Lower leg skin (tissue), 4 donors: ENCODE data around the gene BRD1. TPM values are rescaled to one million over a fixed set of nuclear protein-coding genes. Genes with fewer than 3 reads are reported as not detected.

ENCODE experiments used
- DNase-seq, 2 donors: peaks; one replicate each; pipeline ENCODE4 v3.0.0-alpha.2; 2019; ENCODE audit warnings: low spot score in 2 of 2
- H3K4me3 ChIP-seq: fragments of 200-600 bp; sonication (generic); 2 replicates; pipeline ENCODE4 v1.5.1; 2017; ENCODE audit warnings: mild to moderate bottlenecking, low read depth; ENCODE audit not compliant: poor library complexity, severe bottlenecking
- CTCF ChIP-seq, 3 donors: fragments of 450-650 bp; IDR thresholded peaks; one replicate each; pipeline ENCODE4 v1.5.1; 2016; ENCODE audit warnings: antibody characterized with exemption in 3 of 3, mild to moderate bottlenecking in 3 of 3, moderate library complexity in 2 of 3
- POLR2A ChIP-seq, 2 donors: fragments of 450-650 bp; IDR thresholded peaks; one replicate each; pipeline ENCODE4 v1.6.1; 2016 to 2017; ENCODE audit warnings: antibody characterized with exemption in 2 of 2, mild to moderate bottlenecking in 1 of 2, moderate library complexity in 1 of 2
- WGBS, 2 donors: methylation state at CpG; one replicate each; pipeline ENCODE4 v1.1.5; 2018; 5-methylcytosine and 5-hydroxymethylcytosine counted together
- intact Hi-C: fragments of 100-400 bp; cut with DNase I; formaldehyde crosslinking; loops from one replicate; pipeline ENCODE4 v1.15.0; 2023; ENCODE audit warnings: low total_unique reads
- total RNA-seq, 4 donors: library from RNA; depleted of rRNA; stranded (reverse); fragments of >200 nt; gene quantifications; one replicate each; pipeline ENCODE4 v1.1.0, GENCODE V29; 2016

The BRD1 gene
- total RNA-seq, 4 donors from 2014 or later = 64.8 to 104 (median 89.8) TPM

DNA sequence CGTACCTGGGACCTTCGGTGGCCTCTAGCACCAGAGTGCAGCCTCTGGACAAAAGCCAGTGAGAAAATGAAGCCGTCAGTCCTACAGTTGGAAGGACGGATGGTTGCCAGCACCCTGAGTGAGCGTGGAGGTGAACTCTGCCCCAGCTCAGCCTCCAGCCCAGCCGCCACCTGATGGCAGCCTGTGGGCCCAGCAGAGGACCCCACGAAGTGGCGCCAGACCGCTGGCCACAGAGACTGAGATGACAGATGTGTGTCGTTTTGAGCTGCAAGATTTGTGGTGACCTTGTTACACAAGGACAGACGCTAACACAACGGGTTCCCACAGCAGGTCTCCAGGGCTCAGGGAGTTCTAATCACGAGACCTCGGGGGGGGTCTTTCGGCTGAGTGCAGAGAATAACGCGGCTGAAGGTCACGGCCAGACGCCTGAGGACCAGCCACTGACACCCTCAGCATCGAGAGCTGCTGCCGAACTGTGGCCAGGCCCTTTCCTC is 75.0 kb downstream of the BRD1 start:
- peak in 1 of 2 donors; percentile 80 for DNase-seq
- WGBS, 2 donors = 65 to 68% methylated on average over 19 to 21 of the region's 21 CpGs
- no peak overlapping the region for H3K4me3 ChIP-seq
- intact Hi-C loops = no loop called here
- TF ChIP-seq CTCF (IDR thresholded peaks at IDR 0.05) = no peak

GRCh38 chr22:49751966-49752597 is 75.6 kb downstream of the BRD1 start:
- TF ChIP-seq POLR2A (IDR thresholded peaks at IDR 0.05) (no peak), CTCF (IDR thresholded peaks at IDR 0.05) (no peak)
- WGBS, 2 donors = 67 to 68% methylated on average over 11 to 16 of the region's 17 CpGs
- intact Hi-C loops = no loop called here
- no peak overlapping the region for H3K4me3 ChIP-seq
- peak in 1 of 2 donors; percentile 53 for DNase-seq

DNA sequence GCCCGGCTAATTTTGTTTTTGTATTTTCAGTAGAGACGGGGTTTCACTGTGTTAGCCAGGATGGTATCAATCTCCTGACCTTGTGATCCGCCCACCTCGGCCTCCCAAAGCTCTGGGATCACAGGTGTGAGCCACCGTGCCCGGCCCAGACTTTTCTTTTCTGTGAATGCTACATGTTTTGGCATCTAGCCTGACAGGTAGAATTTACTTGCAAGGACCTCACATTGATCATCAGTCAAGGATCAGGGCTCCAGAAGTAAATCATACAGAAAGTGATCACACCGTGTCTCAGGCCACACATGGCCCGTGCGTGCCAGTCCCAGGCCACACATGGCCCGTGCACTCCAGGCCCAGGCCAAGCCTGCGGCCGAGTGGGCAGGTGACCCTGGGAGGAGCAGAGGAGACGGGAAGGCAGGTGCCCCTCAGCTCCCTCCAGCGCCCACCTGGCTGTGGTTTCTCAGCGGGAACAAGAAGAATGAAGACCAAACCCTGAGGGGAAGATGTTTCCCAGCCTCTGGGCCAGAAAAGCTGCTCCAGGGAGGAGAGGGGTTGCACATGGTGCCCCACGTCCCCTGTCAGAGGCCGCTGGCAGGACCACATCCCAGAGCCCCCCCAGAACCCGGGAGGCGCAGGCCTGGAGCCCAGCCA is 76.2 kb downstream of the BRD1 start:
- intact Hi-C loops = no loop called here
- 75 to 81% methylated on average over 19 of the region's 19 CpGs for WGBS, 2 donors
- no peak overlapping the region for H3K4me3 ChIP-seq
- peak in 1 of 2 donors; percentile 63 for DNase-seq
- TF ChIP-seq CTCF (IDR thresholded peaks at IDR 0.05) = no peak
- no peak for TF ChIP-seq POLR2A (IDR thresholded peaks at IDR 0.05)

DNA sequence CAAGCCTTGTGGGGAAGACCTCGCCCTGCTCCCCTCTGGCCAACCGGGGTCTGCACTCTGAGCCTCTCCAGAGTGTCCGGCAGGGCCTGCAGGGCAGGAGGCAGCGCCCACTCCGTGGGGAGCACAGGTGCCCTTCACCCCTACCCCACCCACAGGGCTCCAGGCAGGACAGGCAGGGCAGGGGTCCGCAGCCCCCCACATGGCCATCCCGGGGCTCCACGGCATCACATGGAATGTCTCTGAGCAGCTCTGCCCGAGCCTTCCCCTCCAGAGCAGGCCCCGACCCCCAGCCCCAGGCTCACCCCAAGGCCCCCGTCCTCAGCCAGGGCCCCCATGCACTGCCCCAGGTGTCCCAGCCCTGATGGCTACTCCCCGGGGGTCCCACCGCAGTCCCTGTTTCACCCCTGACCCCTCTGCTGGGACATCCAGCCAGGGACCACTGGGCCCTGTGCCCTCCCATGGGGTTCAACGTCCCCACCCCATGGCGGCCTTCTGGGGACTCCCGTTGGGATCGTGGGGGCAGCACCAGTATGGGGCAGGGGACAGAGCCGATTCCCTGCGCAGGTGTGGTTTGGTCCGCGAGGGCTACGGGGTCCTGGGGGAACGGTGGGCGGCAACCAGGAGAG is 77.7 kb downstream of the BRD1 start:
- TF ChIP-seq POLR2A (IDR thresholded peaks at IDR 0.05) (no peak), CTCF (IDR thresholded peaks at IDR 0.05) (no peak)
- 91% methylated on average over 18 to 19 of the region's 24 CpGs for WGBS, 2 donors
- H3K4me3 ChIP-seq = no peak overlapping the region
- intact Hi-C loops = no loop called here
- peak in 1 of 2 donors; percentile 82 for DNase-seq

DNA sequence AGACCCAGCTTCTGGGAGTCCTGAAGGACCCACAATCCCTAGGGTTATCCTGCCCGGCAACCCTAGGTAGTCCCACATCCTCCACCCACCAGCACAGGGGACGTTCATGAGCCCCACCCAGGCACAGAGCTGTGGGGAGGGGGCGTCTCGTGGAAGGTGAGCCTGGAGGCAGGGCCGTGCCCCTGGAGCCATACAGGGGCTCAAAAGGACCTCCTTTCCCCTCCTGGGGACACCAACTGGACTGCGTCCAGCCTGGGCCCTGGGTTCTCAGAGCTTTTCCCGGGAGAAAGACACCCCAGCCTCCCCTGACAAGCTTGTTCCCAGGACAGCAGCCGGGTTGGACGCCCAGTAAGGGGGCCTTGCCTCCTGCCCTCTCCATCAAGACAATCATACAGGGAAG is 78.4 kb downstream of the BRD1 start:
- WGBS, 2 donors = 69 to 75% methylated on average over 9 of the region's 9 CpGs
- TF ChIP-seq CTCF (IDR thresholded peaks at IDR 0.05) (no peak), POLR2A (IDR thresholded peaks at IDR 0.05) (no peak)
- H3K4me3 ChIP-seq = no peak overlapping the region
- peak in 1 of 2 donors; percentile 54 for DNase-seq
- intact Hi-C loops = no loop called here
